ENCODE data around the gene NVL. TPM values are rescaled to one million over a fixed set of nuclear protein-coding genes. Genes with fewer than 3 reads are reported as not detected.
A peak's percentile ranks its signal among the peaks of the same experiment; 100 is the strongest.

The NVL gene
- total RNA-seq, 4 donors from 2014 or later = 35.9 to 52.3 (median 40.5) TPM

- H3K4me3 ChIP-seq = no peak overlapping the region
- no peaks in the 10 kb centered on the region for H3K9me3 ChIP-seq
- 11 to 15% methylated on average over 3 of the region's 3 CpGs for WGBS, 2 donors (ENCODE audit: low coverage in 1 of 2)
- H3K36me3 ChIP-seq = no peaks in the 10 kb centered on the region
- H3K4me1 ChIP-seq = peaks cover 11 to 23% (median 15%) of the 10 kb centered on the region in 4 donors
- TF ChIP-seq EP300 (IDR thresholded peaks at IDR 0.05; ENCODE audit: low read depth) = no peak
- TF ChIP-seq CTCF (IDR thresholded peaks at IDR 0.05) = peak; percentile 58 to 78 (median 60)
- intact Hi-C loops (cut with DNase I; ENCODE audit: low total_unique reads) = loop anchor here (5.0 to 10.0 kb wide), 2 partner anchors 149 to 216 kb away; partner anchors contain the start of gene DEGS1
- in situ Hi-C loops (cut with MboI; ENCODE audit: low pct_ligation_motif_present in 1 of 4, low pct_unique_long_range_greater_than_20kb in 1 of 4, low sequenced_read_pairs in 3 of 4) = loop anchor here in 2 of 4 donors (5.0 to 25.0 kb wide), 3 partner anchors 211 to 521 kb away; partner anchors contain the start of gene FBXO28 (in 1 of the 2)
- H3K27me3 ChIP-seq = no peaks in the 10 kb centered on the region
- no peak for DNase-seq
- H3K27ac ChIP-seq = no peak overlapping the region
Observed at GRCh38 chr1:224333309-224333926, 3.4 kb upstream of the NVL start.

GRCh38 chr1:224331824-224332223, 1.9 kb upstream of the NVL start:
- no peak overlapping the region for H3K4me3 ChIP-seq
- no peaks in the 10 kb centered on the region for H3K9me3 ChIP-seq
- intact Hi-C loops (cut with DNase I; ENCODE audit: low total_unique reads) = loop anchor here (5.0 to 10.0 kb wide), 2 partner anchors 147 to 215 kb away; partner anchors contain the start of gene DEGS1
- TF ChIP-seq POLR2AphosphoS5 (IDR thresholded peaks at IDR 0.05) = no peak
- TF ChIP-seq EP300 (IDR thresholded peaks at IDR 0.05; ENCODE audit: low read depth) = no peak
- no peak for TF ChIP-seq CTCF (IDR thresholded peaks at IDR 0.05)
- TF ChIP-seq POLR2A (IDR thresholded peaks at IDR 0.05) = no peak
- H3K27me3 ChIP-seq = no peaks in the 10 kb centered on the region
- H3K4me1 ChIP-seq = peaks cover 12 to 39% (median 23%) of the 10 kb centered on the region in 4 donors
- WGBS, 2 donors (ENCODE audit: low coverage in 1 of 2) = 90 to 96% methylated on average over 2 of the region's 2 CpGs
- no peak overlapping the region for H3K27ac ChIP-seq
- in situ Hi-C loops (cut with MboI; ENCODE audit: low pct_ligation_motif_present in 1 of 4, low pct_unique_long_range_greater_than_20kb in 1 of 4, low sequenced_read_pairs in 3 of 4) = loop anchor here in 2 of 4 donors (5.0 to 25.0 kb wide), 3 partner anchors 210 to 520 kb away; partner anchors contain the start of gene FBXO28 (in 1 of the 2)
- H3K36me3 ChIP-seq = no peaks in the 10 kb centered on the region
- DNase-seq = no peak

GRCh38 chr1:224331326-224331725, 1.4 kb upstream of the NVL start:
- no peaks in the 10 kb centered on the region for H3K27me3 ChIP-seq
- TF ChIP-seq POLR2AphosphoS5 (IDR thresholded peaks at IDR 0.05) = no peak
- no peak for TF ChIP-seq POLR2A (IDR thresholded peaks at IDR 0.05)
- TF ChIP-seq EP300 (IDR thresholded peaks at IDR 0.05; ENCODE audit: low read depth) = no peak
- no peak for TF ChIP-seq CTCF (IDR thresholded peaks at IDR 0.05)
- H3K9me3 ChIP-seq = no peaks in the 10 kb centered on the region
- H3K4me1 ChIP-seq = peaks cover 12 to 42% (median 24%) of the 10 kb centered on the region in 4 donors
- WGBS, 2 donors (ENCODE audit: low coverage in 1 of 2) = 100% methylated on average over 2 of the region's 2 CpGs
- H3K36me3 ChIP-seq = no peaks in the 10 kb centered on the region
- intact Hi-C loops (cut with DNase I; ENCODE audit: low total_unique reads) (loop anchor here (5.0 to 10.0 kb wide), 2 partner anchors 147 to 214 kb away; partner anchors contain the start of gene DEGS1), in situ Hi-C loops (cut with MboI; ENCODE audit: low pct_ligation_motif_present in 1 of 4, low pct_unique_long_range_greater_than_20kb in 1 of 4, low sequenced_read_pairs in 3 of 4) (loop anchor here in 2 of 4 donors (5.0 to 25.0 kb wide), 3 partner anchors 209 to 519 kb away; partner anchors contain the start of gene FBXO28 (in 1 of the 2))
- H3K27ac ChIP-seq = peak overlapping the region; percentile 87 to 92 (median 91)
- no peak for DNase-seq
- H3K4me3 ChIP-seq = peak overlapping the region in 1 of 4 donors; percentile 81

- no peak for TF ChIP-seq EP300 (IDR thresholded peaks at IDR 0.05; ENCODE audit: low read depth)
- no peak for TF ChIP-seq POLR2A (IDR thresholded peaks at IDR 0.05)
- TF ChIP-seq POLR2AphosphoS5 (IDR thresholded peaks at IDR 0.05) = no peak
- H3K4me3 ChIP-seq = peak overlapping the region; percentile 63 to 85 (median 73)
- H3K36me3 ChIP-seq = no peaks in the 10 kb centered on the region
- 0% methylated on average over 7 of the region's 7 CpGs; no CpG with 5 or more reads in 1 of the 2 donors for WGBS, 2 donors (ENCODE audit: low coverage in 1 of 2)
- H3K4me1 ChIP-seq = peaks cover 12 to 42% (median 24%) of the 10 kb centered on the region in 4 donors
- H3K9me3 ChIP-seq = no peaks in the 10 kb centered on the region
- in situ Hi-C loops (cut with MboI; ENCODE audit: low pct_ligation_motif_present in 1 of 4, low pct_unique_long_range_greater_than_20kb in 1 of 4, low sequenced_read_pairs in 3 of 4) = loop anchor here in 2 of 4 donors (10.0 to 25.0 kb wide), 2 partner anchors 215 to 517 kb away; partner anchors contain the start of gene FBXO28 (in 1 of the 2)
- DNase-seq = no peak
- no peaks in the 10 kb centered on the region for H3K27me3 ChIP-seq
- intact Hi-C loops (cut with DNase I; ENCODE audit: low total_unique reads) = no loop called here
- peak overlapping the region; percentile 87 to 92 (median 91) for H3K27ac ChIP-seq
Observed at GRCh38 chr1:224329484-224329841, 509 bp downstream of the NVL start.
